HepG2 (cell line): ENCODE measurements around the gene SMIM9. TPM values are rescaled to one million over a fixed set of nuclear protein-coding genes. Genes with fewer than 3 reads are reported as not detected.

Experiments
- ARNT ChIP-seq: fragments of 450-650 bp; IDR thresholded peaks from 2 replicates; pipeline ENCODE4 v1.6.1; 2017
- KDM3A ChIP-seq: IDR thresholded peaks from 2 replicates; pipeline ENCODE4 v1.6.1; 2018; ENCODE audit warnings: low read depth, missing compliant biosample characterization
- MXD4 ChIP-seq: IDR thresholded peaks from 2 replicates; pipeline ENCODE4 v1.6.1; 2016; ENCODE audit warnings: mild to moderate bottlenecking, missing biosample characterization, missing genetic modification reagents
- MZF1 ChIP-seq: sonication (generic); formaldehyde crosslinking; IDR thresholded peaks from 2 replicates; pipeline ENCODE4 v1.8.1; 2023; ENCODE audit warnings: mild to moderate bottlenecking, missing genetic modification reagents, borderline replicate concordance
- NFYC ChIP-seq: IDR thresholded peaks from 2 replicates; pipeline ENCODE4 v1.6.1; 2016; ENCODE audit warnings: missing genetic modification reagents, missing compliant biosample characterization
- PHF5A ChIP-seq: IDR thresholded peaks from one replicate; pipeline ENCODE4 v1.6.1; 2018; ENCODE audit warnings: low read depth, missing genetic modification reagents; ENCODE audit not compliant: unreplicated experiment
- ZNF510 ChIP-seq: sonication (generic); formaldehyde crosslinking; IDR thresholded peaks from 2 replicates; pipeline ENCODE4 v1.4.0; 2020; ENCODE audit warnings: low read depth, mild to moderate bottlenecking, missing genetic modification reagents
- polyA plus RNA-seq, 8 experiments: library from polyadenylated mRNA; depleted of rRNA in 3 of 8; stranded (reverse) in 7 of 8; unstranded in 1 of 8; fragments of >200 nt; fragmentation: Illumina TruSeq in 4 of 8; extraction: Trizol in 4 of 8; gene quantifications; 2 replicates each; pipeline versions ENCODE4 v1.2.1 to v1.2.3, GENCODE V29; 2011 to 2016; ENCODE audit warnings: low read depth in 4 of 8, missing spikeins in 1 of 8, mixed read lengths in 1 of 8; ENCODE audit not compliant: insufficient read depth in 1 of 8
- total RNA-seq, 5 experiments: library from RNA; depleted of rRNA; stranded (reverse); fragments of >200 nt; fragmentation: Illumina TruSeq; extraction: Trizol; gene quantifications; 2 replicates each; pipeline ENCODE4 v1.2.3, GENCODE V29; 2016; ENCODE audit warnings: low read depth in 1 of 5
- TF ChIP-seq, protein P1 (sequence below): sonication (generic); formaldehyde crosslinking; conservative IDR thresholded peaks from 2 replicates; pipeline ENCODE4 v1.8.0; 2022; ENCODE audit warnings: missing genetic modification reagents
- TF ChIP-seq, protein P2 (sequence below): sonication (generic); formaldehyde crosslinking; IDR thresholded peaks from 2 replicates; pipeline ENCODE4 v1.4.0; 2020; ENCODE audit warnings: mild to moderate bottlenecking, missing genetic modification reagents
- TF ChIP-seq, protein P3 (sequence below): fragments of 450-650 bp; IDR thresholded peaks from 2 replicates; pipeline ENCODE4 v1.6.1; 2017; ENCODE audit warnings: mild to moderate bottlenecking
- TF ChIP-seq, protein P4 (sequence below): sonication (generic); formaldehyde crosslinking; IDR thresholded peaks from 2 replicates; pipeline ENCODE4 v1.8.0; 2022; ENCODE audit warnings: mild to moderate bottlenecking, missing genetic modification reagents
- TF ChIP-seq, protein P5 (sequence below): sonication (generic); formaldehyde crosslinking; IDR thresholded peaks from 2 replicates; pipeline ENCODE4 v1.4.0; 2020; ENCODE audit warnings: missing genetic modification reagents
- TF ChIP-seq, protein P6 (sequence below): sonication (generic); formaldehyde crosslinking; IDR thresholded peaks from 2 replicates; pipeline ENCODE4 v1.4.0; 2020; ENCODE audit warnings: mild to moderate bottlenecking, missing genetic modification reagents, borderline replicate concordance

Gene SMIM9
- total and polyA plus RNA-seq, 2 of the 13 experiments (the other 11 are each of a cell fraction or from before 2014, with no cell fraction given), result not detected

DNA sequence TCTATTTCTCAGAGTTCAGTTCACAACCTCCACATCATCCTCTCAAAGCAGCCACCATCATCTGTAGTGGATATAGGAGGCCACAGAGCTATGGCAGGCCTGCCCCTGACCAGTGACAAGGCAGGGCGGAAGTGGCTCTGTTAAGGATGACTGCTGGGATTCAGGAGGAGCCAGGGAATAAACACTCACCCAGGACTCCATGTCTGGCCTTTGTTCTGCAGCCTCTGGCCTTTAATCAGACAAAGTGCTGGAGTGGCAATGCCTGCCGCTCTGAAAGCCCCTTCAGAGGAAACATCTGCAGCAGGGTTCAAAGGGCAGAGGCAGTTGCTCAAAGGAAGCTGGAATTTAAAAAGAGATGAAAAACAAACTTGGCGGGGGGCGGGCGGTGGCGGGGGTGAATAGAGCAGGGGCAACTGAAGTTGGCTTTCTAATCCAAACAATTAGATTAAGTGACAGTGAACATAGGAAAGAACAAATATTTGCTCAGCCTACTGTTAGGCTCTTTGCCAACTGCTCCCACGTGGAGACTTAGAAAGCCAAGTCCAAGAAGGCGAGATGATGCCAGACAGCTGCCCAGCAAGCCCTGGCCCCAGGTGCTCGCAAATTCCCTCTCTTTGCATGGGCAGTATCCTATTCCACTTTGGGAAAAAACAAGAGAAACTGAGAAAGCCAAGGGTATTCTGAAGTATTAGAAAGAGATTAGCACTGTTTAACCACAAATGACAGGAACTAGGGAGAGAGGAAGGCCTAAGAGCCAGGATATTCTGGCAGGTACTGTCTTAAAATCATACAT is 34.7 kb downstream of the SMIM9 start (continued):
- TF ChIP-seq KDM3A (CRISPR knock-in tag) (no peak), ZNF510 (CRISPR knock-in tag) (no peak), PHF5A (peak; percentile 62), NFYC (CRISPR knock-in tag) (no peak), ARNT (no peak), MXD4 (CRISPR knock-in tag) (peak; percentile 16; the same call in 1 of the 2 replicates), MZF1 (no peak)
- TF ChIP-seq, protein P1, sequence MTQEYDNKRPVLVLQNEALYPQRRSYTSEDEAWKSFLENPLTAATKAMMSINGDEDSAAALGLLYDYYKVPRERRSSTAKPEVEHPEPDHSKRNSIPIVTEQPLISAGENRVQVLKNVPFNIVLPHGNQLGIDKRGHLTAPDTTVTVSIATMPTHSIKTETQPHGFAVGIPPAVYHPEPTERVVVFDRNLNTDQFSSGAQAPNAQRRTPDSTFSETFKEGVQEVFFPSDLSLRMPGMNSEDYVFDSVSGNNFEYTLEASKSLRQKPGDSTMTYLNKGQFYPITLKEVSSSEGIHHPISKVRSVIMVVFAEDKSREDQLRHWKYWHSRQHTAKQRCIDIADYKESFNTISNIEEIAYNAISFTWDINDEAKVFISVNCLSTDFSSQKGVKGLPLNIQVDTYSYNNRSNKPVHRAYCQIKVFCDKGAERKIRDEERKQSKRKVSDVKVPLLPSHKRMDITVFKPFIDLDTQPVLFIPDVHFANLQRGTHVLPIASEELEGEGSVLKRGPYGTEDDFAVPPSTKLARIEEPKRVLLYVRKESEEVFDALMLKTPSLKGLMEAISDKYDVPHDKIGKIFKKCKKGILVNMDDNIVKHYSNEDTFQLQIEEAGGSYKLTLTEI (CRISPR knock-in tag), result no peak
- TF ChIP-seq, protein P2, sequence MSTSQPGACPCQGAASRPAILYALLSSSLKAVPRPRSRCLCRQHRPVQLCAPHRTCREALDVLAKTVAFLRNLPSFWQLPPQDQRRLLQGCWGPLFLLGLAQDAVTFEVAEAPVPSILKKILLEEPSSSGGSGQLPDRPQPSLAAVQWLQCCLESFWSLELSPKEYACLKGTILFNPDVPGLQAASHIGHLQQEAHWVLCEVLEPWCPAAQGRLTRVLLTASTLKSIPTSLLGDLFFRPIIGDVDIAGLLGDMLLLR (CRISPR knock-in tag), result no peak
- TF ChIP-seq, protein P3, sequence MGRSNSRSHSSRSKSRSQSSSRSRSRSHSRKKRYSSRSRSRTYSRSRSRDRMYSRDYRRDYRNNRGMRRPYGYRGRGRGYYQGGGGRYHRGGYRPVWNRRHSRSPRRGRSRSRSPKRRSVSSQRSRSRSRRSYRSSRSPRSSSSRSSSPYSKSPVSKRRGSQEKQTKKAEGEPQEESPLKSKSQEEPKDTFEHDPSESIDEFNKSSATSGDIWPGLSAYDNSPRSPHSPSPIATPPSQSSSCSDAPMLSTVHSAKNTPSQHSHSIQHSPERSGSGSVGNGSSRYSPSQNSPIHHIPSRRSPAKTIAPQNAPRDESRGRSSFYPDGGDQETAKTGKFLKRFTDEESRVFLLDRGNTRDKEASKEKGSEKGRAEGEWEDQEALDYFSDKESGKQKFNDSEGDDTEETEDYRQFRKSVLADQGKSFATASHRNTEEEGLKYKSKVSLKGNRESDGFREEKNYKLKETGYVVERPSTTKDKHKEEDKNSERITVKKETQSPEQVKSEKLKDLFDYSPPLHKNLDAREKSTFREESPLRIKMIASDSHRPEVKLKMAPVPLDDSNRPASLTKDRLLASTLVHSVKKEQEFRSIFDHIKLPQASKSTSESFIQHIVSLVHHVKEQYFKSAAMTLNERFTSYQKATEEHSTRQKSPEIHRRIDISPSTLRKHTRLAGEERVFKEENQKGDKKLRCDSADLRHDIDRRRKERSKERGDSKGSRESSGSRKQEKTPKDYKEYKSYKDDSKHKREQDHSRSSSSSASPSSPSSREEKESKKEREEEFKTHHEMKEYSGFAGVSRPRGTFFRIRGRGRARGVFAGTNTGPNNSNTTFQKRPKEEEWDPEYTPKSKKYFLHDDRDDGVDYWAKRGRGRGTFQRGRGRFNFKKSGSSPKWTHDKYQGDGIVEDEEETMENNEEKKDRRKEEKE, result no peak
- TF ChIP-seq, protein P4, sequence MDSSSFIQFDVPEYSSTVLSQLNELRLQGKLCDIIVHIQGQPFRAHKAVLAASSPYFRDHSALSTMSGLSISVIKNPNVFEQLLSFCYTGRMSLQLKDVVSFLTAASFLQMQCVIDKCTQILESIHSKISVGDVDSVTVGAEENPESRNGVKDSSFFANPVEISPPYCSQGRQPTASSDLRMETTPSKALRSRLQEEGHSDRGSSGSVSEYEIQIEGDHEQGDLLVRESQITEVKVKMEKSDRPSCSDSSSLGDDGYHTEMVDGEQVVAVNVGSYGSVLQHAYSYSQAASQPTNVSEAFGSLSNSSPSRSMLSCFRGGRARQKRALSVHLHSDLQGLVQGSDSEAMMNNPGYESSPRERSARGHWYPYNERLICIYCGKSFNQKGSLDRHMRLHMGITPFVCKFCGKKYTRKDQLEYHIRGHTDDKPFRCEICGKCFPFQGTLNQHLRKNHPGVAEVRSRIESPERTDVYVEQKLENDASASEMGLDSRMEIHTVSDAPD (CRISPR knock-in tag), result no peak
- TF ChIP-seq, protein P5, sequence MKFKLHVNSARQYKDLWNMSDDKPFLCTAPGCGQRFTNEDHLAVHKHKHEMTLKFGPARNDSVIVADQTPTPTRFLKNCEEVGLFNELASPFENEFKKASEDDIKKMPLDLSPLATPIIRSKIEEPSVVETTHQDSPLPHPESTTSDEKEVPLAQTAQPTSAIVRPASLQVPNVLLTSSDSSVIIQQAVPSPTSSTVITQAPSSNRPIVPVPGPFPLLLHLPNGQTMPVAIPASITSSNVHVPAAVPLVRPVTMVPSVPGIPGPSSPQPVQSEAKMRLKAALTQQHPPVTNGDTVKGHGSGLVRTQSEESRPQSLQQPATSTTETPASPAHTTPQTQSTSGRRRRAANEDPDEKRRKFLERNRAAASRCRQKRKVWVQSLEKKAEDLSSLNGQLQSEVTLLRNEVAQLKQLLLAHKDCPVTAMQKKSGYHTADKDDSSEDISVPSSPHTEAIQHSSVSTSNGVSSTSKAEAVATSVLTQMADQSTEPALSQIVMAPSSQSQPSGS (CRISPR knock-in tag), result no peak
- TF ChIP-seq, protein P6, sequence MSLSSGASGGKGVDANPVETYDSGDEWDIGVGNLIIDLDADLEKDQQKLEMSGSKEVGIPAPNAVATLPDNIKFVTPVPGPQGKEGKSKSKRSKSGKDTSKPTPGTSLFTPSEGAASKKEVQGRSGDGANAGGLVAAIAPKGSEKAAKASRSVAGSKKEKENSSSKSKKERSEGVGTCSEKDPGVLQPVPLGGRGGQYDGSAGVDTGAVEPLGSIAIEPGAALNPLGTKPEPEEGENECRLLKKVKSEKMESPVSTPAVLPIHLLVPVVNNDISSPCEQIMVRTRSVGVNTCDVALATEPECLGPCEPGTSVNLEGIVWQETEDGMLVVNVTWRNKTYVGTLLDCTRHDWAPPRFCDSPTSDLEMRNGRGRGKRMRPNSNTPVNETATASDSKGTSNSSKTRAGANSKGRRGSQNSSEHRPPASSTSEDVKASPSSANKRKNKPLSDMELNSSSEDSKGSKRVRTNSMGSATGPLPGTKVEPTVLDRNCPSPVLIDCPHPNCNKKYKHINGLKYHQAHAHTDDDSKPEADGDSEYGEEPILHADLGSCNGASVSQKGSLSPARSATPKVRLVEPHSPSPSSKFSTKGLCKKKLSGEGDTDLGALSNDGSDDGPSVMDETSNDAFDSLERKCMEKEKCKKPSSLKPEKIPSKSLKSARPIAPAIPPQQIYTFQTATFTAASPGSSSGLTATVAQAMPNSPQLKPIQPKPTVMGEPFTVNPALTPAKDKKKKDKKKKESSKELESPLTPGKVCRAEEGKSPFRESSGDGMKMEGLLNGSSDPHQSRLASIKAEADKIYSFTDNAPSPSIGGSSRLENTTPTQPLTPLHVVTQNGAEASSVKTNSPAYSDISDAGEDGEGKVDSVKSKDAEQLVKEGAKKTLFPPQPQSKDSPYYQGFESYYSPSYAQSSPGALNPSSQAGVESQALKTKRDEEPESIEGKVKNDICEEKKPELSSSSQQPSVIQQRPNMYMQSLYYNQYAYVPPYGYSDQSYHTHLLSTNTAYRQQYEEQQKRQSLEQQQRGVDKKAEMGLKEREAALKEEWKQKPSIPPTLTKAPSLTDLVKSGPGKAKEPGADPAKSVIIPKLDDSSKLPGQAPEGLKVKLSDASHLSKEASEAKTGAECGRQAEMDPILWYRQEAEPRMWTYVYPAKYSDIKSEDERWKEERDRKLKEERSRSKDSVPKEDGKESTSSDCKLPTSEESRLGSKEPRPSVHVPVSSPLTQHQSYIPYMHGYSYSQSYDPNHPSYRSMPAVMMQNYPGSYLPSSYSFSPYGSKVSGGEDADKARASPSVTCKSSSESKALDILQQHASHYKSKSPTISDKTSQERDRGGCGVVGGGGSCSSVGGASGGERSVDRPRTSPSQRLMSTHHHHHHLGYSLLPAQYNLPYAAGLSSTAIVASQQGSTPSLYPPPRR, result peak; percentile 91
